ENCODE measurements around the gene PAM. TPM values are rescaled to one million over a fixed set of nuclear protein-coding genes. Genes with fewer than 3 reads are reported as not detected.

Gene PAM
- total RNA-seq, 4 donors from 2014 or later, result 102 to 210 (median 172) TPM

DNA sequence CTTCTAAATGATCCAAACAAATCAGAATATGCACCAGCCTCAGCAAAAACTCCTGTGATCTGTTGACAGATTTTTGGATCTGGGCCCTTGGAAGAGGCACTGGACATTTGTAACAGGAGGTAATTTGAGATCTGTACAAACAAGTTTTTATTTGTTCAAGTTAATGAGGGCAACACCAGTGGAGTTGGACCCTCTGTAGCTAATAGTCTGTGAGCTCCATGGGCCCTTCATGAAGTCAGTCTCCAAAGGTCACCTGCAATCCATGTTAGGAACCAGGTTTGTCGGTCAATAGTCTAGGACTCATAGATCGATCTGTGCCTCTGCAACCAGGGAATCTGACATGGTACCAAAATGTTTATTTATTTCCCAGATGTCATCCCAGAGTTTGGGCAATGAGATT is 40.9 kb downstream of the PAM start:
- no peaks in the 10 kb centered on the region for H3K36me3 ChIP-seq
- no peak for TF ChIP-seq POLR2A (IDR thresholded peaks at IDR 0.05)
- no peak for TF ChIP-seq CTCF (IDR thresholded peaks at IDR 0.05 in 4 of 5, conservative IDR thresholded peaks at IDR 0.05 in 1 of 5)
- DNase-seq, result peak; percentile 50 to 58
- peak overlapping the region; percentile 9 to 45 (median 30) for H3K4me3 ChIP-seq
- H3K4me1 ChIP-seq, result peaks cover 76 to 85% of the 10 kb centered on the region in 2 donors
- H3K27me3 ChIP-seq, result no peaks in the 10 kb centered on the region
- peak overlapping the region; percentile 75 to 92 (median 82) for H3K27ac ChIP-seq
- in situ Hi-C loops (cut with MboI; ENCODE audit: low sequenced_read_pairs in 4 of 4), result loop anchor here in 2 of 4 donors (10.0 to 25.0 kb wide), 2 partner anchors 69 to 166 kb away; no protein-coding TSS in a partner anchor
- ATAC-seq, result peak; percentile 76 to 81
- intact Hi-C loops (cut with DNase I; ENCODE audit: low total_unique reads), result loop anchor here (2.0 to 5.0 kb wide), 2 partner anchors 15 to 71 kb away; no protein-coding TSS in a partner anchor
- no peaks in the 10 kb centered on the region for H3K9me3 ChIP-seq

GRCh38 chr5:102796498-102796897 is 41.4 kb downstream of the PAM start:
- Histone ChIP-seq H3K27me3 (no peaks in the 10 kb centered on the region), H3K9me3 (no peaks in the 10 kb centered on the region), H3K36me3 (no peaks in the 10 kb centered on the region), H3K4me1 (peaks cover 71 to 81% of the 10 kb centered on the region in 2 donors), H3K4me3 (peak overlapping the region; percentile 9 to 45 (median 30)), H3K27ac (peak overlapping the region; percentile 75 to 92 (median 82))
- ATAC-seq, result peak; percentile 72 to 75
- TF ChIP-seq POLR2A (IDR thresholded peaks at IDR 0.05) (no peak), CTCF (IDR thresholded peaks at IDR 0.05 in 4 of 5, conservative IDR thresholded peaks at IDR 0.05 in 1 of 5) (no peak)
- in situ Hi-C loops (cut with MboI; ENCODE audit: low sequenced_read_pairs in 4 of 4) (loop anchor here in 2 of 4 donors (10.0 to 25.0 kb wide), 2 partner anchors 68 to 166 kb away; no protein-coding TSS in a partner anchor), intact Hi-C loops (cut with DNase I; ENCODE audit: low total_unique reads) (loop anchor here (2.0 to 5.0 kb wide), 2 partner anchors 16 to 71 kb away; no protein-coding TSS in a partner anchor)
- no peak for DNase-seq

GRCh38 chr5:102797322-102797884 is 42.3 kb downstream of the PAM start:
- TF ChIP-seq CTCF (IDR thresholded peaks at IDR 0.05 in 4 of 5, conservative IDR thresholded peaks at IDR 0.05 in 1 of 5) (no peak), POLR2A (IDR thresholded peaks at IDR 0.05) (no peak)
- Histone ChIP-seq H3K4me1 (peaks cover 72 to 75% of the 10 kb centered on the region in 2 donors), H3K27me3 (no peaks in the 10 kb centered on the region), H3K4me3 (no peak overlapping the region), H3K9me3 (no peaks in the 10 kb centered on the region), H3K27ac (peak overlapping the region; percentile 75 to 92 (median 82)), H3K36me3 (no peaks in the 10 kb centered on the region)
- in situ Hi-C loops (cut with MboI; ENCODE audit: low sequenced_read_pairs in 4 of 4) (loop anchor here in 2 of 4 donors (10.0 to 25.0 kb wide), 2 partner anchors 67 to 165 kb away; no protein-coding TSS in a partner anchor), intact Hi-C loops (cut with DNase I; ENCODE audit: low total_unique reads) (loop anchor here (2.0 to 5.0 kb wide), 2 partner anchors 17 to 70 kb away; no protein-coding TSS in a partner anchor)
- no peak for DNase-seq
- no peak for ATAC-seq

- Histone ChIP-seq H3K4me3 (no peak overlapping the region), H3K9me3 (no peaks in the 10 kb centered on the region), H3K27me3 (no peaks in the 10 kb centered on the region), H3K27ac (peak overlapping the region; percentile 75 to 92 (median 82)), H3K4me1 (peaks cover 70 to 77% of the 10 kb centered on the region in 2 donors), H3K36me3 (no peaks in the 10 kb centered on the region)
- in situ Hi-C loops (cut with MboI; ENCODE audit: low sequenced_read_pairs in 4 of 4) (loop anchor here in 2 of 4 donors (10.0 to 25.0 kb wide), 2 partner anchors 67 to 164 kb away; no protein-coding TSS in a partner anchor), intact Hi-C loops (cut with DNase I; ENCODE audit: low total_unique reads) (loop anchor here (2.0 to 5.0 kb wide), 2 partner anchors 21 to 69 kb away; no protein-coding TSS in a partner anchor)
- ATAC-seq, result no peak
- DNase-seq, result no peak
- TF ChIP-seq CTCF (IDR thresholded peaks at IDR 0.05 in 4 of 5, conservative IDR thresholded peaks at IDR 0.05 in 1 of 5), result no peak
Measured at GRCh38 chr5:102798104-102798785, 43.1 kb downstream of the PAM start.
